ENCODE results near the gene FHL2.

Gene FHL2

DNA sequence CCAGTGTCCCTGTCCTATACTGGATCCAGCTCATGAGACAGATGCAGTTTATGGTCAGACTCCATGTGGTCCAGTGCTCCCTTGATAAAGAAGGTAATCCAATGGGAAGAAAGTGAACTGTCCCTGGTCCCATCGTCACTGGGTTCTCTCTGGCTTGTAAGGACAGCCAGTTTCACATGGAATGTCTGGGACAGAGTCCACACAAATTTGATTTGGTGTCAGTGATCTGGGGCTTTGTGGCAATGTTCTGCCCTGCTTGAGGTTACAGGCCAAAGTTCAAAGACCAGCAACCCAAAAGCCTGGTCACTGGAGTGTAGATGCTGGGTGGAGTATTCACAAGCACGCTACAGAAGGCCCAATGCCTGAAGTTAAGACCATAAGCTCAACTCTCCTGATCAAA is 22.2 kb upstream of the FHL2 start:
- no peak for DNase-seq (ENCODE audit: low read depth)

DNA sequence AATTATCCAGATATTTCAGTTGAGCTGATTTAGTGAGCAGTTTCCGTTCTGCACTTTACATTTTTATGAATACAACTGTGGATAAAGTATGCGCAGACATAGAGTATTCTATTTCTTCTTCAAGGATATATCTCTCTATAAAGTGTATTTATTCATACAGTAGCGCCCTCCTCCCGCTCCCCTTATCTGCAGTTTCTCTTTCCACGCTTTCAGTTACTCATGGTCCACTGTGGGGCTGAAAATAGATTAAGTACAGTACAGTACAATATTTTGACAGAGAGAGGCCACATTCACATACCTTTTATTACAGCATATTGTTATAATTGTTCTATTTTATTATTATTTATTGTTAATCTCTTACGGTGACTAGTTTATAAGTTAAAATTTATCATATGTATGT is 19.7 kb upstream of the FHL2 start:
- no peak for DNase-seq (ENCODE audit: low read depth)

DNA sequence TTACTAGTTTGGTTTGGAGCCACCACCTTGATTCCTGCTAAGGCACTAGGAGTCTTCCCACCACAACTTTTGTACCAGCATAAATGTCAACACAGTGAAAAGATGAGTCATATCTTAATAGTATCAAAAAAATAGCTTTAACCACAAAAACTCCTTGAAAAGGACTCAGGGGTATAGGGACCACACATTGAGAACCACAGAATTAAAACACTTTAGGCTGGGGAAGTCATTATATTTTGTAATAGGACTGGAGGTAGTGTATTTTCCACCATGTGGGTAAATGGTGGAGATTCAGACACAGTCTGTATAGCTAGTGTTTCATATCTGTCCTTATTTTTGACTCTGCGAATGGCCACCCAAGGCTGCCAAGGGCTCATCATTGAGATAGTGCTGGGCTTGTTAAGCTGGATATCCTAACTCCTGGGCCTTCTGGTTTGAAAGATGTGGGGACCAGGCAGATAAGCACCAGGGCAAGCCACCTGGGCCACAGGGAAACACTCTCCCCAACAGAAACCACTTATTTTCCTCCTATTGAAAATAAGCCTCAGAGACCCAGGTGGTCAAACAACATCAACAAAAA is 19.1 kb upstream of the FHL2 start:
- no peak for DNase-seq (ENCODE audit: low read depth)

DNA sequence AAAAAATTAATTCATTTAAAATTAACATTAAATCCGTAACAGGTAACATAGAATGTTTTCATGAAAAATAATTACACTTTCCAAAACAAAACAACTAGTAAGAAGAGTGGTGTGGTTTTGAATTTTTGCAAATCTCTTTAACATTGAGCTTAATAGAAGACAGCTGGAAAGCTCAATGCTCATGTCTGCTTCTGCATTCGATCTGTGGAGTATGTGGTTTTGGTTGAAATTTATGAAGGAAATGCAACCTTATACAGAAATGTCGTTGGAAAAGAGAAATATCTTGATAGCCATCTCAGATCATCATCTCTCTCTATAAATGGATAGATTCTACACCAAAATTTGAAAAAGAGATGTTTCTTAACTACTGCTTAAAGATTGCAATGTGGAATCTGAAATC is 17.3 kb upstream of the FHL2 start:
- DNase-seq (ENCODE audit: low read depth): no peak

DNA sequence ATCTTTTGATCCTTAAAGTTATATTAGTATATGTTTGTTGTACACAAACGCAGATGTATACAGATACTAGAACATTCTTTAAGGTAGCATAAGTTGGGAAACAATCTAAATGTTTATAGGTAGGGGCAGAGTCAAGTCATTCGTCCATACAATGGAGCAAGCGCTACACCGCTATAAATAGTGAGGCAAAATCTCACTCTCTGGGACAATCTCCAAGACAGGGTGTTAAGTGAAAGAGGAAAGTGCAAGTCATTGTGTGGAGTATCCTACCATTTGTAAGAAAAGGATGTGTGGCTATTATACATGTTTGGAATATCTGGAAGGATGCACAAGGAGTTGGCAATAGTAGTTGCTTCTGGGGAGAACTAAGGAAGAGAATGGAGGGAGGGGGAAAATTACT is 16.2 kb upstream of the FHL2 start:
- DNase-seq (ENCODE audit: low read depth): no peak

DNA sequence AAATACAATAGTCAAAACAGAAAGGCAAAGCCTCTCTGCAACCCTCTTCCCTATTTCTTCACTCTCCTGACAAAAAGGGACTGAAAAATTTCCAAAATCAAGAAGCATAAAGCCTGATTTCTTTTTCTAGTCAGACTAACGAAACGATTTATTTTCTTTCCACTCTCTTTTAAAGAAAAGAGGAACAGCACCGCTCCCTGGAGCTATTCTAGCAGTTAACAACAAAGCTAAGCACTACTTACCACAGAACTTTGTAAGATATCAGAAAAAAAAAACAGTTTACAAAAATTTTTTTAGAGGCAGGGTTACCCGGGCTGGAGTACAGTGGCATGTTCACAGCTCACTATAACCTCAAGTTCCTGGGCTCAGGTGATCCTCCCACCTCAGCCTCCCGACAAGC is 14.4 kb upstream of the FHL2 start:
- no peak for DNase-seq (ENCODE audit: low read depth)

DNA sequence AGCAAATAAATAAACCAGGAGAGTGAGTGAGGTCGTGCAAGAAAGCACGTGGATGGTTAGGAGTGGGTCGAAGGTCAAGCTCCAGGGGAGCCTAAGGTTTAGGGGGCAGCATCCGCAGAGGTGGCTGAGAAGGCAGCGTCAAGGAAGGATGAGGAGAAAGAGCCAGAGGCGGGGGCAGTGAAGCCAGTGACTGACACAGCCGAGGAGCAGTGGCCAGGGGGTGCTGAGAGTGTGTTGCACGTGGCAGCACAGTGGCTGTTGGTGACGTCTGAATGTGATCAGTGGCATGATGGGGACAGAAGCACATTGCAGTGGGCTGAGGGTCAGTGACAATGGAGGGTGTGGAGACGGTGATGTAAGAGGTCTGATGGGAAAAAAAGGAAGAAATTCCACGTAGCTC is 13.7 kb upstream of the FHL2 start:
- DNase-seq (ENCODE audit: low read depth): no peak

DNA sequence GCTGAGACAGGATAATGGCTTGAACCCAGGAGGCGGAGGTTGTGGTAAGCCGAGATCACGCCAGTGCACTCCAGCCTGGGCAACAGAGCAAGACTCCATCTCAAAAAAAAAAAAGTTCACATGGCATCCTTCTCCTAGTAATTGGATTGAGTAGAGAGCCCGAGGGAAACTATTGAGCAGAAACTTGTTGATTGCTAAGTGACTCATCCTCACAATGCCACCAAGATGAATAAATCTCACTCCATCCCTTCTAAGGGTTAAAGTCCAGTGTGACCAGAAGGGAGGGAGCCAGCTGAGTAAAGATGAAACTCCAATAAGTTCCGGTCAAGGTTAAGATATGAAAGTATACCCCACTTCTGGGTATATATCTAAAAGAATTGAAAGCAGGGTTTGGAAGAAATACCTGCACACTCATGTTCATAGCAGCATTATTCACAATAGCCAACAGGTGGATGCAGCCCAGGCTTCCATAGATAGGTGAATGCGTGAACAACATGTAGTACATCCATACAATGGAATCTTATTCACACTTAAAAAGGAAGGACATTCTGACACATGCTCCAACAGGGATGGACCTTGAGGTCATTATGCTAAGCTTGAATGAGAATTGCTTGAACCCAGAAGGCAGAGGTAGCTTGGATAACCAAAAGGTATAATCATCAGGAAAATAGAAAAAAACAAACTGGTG is 13.0 kb upstream of the FHL2 start:
- no peak for DNase-seq (ENCODE audit: low read depth)

DNA sequence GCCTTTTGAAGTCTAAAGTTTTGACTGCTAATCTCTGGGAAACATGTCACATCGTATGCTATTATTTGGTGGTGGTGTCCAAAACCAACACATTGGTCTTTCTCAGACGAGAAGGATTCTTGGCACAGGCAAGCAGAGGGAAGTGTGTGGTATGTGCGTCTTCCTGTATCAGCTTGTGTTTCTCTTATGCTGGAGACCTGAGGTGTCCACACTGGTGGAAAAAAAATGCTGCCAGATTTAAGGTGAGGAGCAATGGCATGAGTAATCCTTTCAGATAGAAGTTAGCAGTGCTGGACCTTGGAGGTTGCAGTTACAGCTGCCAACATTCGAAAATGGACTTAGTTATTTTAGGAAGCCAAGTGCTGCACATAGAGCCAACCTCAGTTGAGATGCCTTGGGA is 11.7 kb upstream of the FHL2 start:
- DNase-seq (ENCODE audit: low read depth): no peak

DNA sequence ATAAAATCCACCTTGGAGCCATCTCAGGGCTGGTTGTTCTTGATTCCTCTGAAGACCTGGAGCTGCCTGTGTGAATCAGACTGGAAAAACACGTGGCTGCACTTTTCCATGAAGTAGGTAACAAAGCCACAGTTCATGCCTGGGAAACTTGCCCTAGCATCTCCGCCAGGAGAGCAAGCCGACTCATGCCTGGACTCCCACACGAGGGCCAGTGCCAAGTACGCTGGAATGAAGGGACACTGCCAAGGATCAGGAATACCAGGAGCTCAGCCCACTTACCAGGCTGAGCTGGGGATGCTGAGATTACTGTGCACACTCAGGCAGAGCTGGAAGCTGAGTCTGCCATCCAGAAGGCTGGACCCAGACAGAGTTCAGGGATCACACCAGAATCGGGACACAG is 10.9 kb upstream of the FHL2 start:
- DNase-seq (ENCODE audit: low read depth): peak; percentile 96

DNA sequence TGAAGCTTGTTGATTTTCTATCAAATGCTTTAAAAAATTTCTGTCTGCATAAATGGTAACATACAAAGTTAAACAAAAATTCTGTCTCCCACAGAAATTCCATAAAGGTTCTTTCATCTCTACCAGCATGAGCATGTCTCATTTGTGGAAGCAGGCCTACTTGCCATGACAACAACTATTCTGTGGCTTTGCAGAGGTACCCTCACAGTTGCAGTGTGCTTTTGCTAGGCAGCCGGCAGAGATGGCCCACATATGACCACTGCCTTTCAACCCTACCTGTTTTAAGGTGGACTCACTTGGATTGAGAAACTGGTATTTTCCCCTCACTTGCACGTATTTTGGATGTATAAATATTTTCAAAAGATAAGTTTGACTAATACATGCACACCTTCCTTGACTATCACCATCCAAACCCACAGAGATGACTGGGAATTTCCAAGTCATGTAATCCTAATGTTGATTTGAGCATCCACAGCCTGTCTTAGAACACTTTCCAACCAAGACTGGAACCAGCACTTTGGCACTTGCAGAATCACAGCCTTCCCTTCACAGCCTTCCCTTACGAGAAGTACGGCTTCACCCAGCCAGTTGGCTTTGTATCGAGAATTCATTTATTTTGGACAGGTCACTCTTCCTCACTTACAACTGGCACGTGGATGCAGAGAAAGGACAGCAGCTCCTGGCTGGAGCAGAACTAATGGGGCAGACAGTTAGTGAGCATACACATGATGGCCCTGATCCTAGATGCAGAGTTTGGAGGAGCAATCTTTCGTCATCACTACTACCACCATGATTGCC is 9.3 kb upstream of the FHL2 start:
- no peak for DNase-seq (ENCODE audit: low read depth)

DNA sequence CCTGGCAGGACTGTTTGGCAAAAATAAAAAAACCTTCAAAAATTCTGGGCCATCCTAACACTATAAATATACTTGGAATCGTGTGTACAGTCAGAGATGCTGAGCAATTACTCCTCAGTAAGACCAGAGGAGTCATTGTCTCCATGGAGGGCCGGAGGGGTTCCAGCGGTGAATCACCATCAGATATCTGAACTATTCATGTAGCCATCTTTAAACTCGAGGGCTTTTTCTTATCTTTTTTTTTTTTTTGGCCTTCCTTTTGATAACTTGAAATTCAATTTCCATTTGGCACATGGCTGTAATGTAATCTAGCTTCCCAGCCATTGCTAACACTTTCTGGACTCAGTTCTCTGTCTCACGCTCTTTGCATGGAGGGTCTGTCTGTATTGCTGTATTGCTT is 7.4 kb upstream of the FHL2 start:
- no peak for DNase-seq (ENCODE audit: low read depth)

DNA sequence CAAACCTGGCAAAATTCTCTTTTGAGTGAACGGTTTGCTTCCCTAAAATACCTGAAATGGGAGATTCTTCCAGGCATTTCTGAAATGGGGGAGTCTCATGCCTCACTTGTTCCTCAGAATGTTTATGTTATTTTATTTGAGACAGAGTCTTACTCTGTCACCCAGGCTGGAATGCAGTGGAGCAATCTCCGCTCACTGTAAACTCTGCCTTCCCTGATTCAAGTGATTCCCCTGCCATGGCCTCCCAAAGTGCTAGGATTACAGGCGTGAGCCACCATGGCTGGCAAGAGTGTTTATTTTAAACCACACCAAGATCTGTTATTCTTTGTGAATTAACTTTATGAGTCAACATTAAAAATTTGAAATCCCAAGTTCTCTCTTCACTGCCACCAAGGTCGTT is 6.4 kb upstream of the FHL2 start:
- DNase-seq (ENCODE audit: low read depth): no peak

DNA sequence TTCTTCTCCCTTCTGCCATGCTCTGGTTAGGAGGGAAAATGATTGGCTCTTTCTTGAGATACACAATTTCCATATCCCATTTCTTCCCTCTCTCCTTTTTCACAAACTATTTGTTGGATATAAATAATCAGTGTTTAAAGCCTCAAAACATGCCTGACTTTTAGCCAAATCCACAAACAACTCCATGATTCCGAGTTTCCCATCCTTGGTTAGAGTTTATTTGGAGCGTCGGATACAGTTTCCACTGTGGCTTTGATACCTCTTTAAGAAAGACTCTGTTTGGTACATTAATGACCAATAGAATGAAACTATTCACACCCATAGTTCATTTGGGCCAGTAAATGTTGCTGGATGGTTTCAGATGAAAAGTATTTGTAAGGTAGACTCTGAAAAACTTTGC is 5.9 kb upstream of the FHL2 start:
- DNase-seq (ENCODE audit: low read depth): no peak

DNA sequence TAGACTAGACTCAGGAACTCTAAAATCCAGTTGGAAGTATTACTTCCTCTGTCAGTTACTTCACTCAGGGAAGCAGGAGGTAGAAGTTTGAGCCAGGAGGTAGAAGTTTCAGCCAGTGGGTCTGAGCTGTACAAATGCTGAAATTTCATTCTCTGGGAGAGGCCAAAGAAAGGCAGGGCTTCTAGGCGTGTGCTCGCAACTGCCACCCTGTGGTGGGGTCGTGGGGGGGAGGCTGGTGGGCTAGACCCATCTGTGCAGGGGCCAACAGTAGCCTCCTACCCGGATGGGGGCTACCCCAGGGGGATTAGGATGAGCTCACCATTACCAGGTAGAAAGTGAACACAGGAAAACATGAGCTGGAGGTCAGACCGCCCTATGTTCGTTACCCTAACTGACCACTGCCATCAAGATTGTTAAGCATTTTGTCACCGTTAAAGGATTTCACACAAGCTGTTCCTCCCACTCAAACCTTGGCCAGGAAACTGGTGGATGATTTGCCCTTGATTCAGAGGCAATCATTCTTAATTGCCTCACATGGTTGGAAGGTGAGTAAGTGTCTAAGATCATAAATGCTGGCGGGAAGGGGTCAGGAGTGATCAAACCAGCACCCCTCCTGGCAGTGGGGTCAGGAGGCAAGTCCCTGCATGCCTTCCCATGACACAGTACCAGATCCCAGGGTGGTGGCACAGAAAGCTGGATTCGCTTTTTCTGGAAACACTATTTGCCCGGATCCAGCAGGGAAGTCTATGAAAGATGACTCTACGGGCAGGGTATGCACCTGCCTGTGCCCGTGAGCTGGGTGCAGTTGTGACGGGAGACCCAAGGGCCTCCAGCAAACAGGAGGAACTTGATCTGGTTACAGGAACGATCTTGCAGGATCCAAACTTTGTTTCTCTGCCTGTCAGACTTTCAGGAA is 5.2 kb upstream of the FHL2 start:
- peak; percentile 94 for DNase-seq (ENCODE audit: low read depth)

DNA sequence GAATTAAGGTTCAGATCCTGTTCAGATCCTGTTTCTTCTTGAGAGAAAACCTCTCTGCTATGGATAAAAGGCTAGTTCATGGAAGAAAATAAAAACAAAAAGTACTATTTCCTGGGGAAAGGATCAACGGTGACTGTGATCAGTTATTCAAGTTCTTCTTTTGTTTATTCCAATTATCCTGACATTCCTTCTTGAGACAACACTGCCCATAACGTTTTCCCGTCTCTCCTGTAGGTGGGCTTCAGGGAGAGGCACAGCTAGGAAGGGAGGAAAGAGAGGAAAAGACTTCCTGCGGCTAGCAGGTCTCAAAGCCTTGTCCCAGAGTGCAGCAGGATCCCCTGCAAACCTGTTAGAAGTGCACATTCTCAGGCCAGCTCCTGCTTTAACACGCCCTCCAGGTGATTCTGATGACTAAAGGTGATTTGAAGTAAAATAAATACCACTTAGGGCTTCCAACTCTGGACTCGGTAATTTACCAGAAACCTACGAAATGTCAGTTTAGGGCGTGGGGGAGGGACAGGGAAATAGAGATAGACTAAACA is 4.5 kb upstream of the FHL2 start:
- DNase-seq (ENCODE audit: low read depth): no peak

DNA sequence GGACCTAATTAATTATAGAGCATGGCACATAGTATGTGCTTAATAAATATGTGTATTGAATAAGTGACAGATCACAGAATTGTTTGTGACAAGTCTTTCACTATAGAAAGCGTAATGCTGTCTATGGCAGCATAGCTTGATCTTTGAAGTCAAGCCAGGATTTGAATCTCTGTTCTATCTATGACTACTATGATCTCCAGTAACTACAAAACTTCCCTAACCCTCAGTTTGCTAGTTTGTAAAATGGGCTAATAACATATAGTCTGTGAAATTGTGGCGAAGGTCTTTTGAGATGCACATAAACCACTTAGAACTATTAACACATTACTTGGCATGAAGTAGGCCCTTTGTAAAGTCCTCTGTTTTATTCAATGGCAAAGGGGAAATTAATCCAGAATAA is 4.0 kb upstream of the FHL2 start:
- no peak for DNase-seq (ENCODE audit: low read depth)

DNA sequence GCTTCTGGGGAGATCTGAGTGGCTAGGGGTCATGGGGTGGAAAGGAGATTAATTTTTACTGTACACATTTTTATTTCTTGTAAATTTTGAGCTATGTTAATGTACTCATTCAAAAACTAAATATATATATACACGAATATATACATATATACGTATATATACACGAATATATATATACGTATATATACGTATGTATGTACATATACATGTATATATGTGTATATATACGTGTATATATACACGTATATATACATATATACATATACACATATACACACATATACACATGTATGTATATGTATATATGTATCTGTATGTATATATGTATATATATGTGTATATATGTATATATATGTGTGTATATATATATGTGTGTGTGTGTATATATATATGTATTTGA is 3.0 kb upstream of the FHL2 start:
- DNase-seq (ENCODE audit: low read depth): no peak

DNA sequence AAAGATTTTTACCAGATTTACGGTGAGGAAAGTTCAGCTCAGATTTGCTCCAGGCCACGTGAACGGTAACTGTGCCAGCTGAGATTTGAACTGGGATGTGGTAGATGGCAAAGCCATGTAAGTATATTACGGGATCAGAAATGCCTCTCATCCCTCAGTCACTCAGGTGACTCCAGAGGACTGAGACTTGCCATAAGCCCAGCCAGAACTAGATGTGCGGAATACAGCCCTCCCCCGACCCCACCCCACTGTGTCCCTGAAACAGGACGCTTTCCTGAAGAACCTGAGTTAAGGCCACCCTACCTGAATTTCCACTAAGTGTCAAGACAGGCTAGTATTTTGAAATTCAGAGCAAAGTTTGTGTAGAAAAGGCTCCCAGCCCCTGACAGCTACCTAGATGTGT is 1.3 kb upstream of the FHL2 start:
- no peak for DNase-seq (ENCODE audit: low read depth)

DNA sequence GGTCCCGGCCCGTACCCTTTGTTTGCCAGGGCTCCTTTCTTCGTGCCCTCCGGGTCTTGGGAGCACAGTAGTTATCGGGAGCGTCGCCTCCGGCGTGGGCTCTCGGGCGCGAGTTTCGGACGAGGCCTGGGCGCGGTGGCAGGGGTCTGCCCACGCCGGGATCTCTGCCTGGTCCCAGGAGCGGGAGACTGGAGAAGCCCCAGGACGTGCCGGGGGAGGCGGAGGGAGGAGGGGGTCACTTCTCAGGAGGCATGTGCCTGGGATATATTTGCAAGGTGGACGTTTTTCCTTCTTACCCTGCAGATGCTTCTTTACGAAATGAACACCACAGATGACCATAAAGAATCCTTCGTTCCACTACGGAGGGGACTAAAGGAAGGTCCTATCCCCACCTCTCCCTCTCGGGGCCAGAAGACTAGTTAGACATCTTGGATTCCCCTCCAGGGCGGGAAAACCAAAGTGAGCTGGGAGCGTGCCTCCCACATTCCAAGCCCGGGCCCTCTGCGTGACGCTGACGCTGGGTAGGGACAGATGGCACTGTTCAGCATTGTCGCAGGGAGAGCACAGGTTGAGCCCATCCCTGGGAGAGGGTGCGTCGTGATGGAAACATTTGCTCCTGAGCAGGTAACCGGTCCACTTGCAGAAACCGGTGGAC is 483 bp upstream of the FHL2 start:
- no peak for DNase-seq (ENCODE audit: low read depth)

DNA sequence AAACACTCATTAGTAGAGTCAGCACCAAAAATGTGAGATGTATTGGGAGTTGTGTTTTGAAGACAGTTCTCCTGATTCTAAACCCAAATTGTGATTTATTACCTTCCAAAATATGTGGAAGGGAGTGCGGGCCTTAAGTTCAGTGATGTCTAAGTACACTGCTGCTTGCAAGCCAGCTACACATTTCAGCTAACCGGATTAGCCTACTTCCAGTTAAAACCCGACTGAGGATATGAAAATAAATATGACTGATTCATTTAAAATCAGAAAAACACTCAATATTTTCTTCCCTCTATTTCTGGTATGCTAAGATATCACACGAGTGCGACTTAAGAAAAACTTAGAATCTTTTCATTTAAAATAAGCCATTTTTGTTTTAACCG is 907 bp downstream of the FHL2 start:
- no peak for DNase-seq (ENCODE audit: low read depth)
